GM21381 (cell line): ENCODE data around the gene OGA.
"Not testable (repeated sequence)": the region's sequence is repeated elsewhere in the genome, so short reads cannot be mapped to it uniquely, and the experiment has no call there.

Experiments
- ATAC-seq: cut with Tn5 transposase; IDR thresholded peaks from one replicate; pipeline ENCODE4 v1.9.1; 2021; ENCODE audit warnings: mild to moderate bottlenecking, moderate library complexity; ENCODE audit not compliant: unreplicated experiment

Gene OGA

GRCh38 chr10:101807158-101807557 is 11.1 kb downstream of the OGA start:
- ATAC-seq = no peak

- ATAC-seq = no peak
These were observed 14.7 kb downstream of the OGA start for GRCh38 chr10:101803511-101803910.

GRCh38 chr10:101797403-101798059 is 20.7 kb downstream of the OGA start:
- no peak for ATAC-seq

GRCh38 chr10:101793526-101793925 is 24.7 kb downstream of the OGA start:
- ATAC-seq = no peak

DNA sequence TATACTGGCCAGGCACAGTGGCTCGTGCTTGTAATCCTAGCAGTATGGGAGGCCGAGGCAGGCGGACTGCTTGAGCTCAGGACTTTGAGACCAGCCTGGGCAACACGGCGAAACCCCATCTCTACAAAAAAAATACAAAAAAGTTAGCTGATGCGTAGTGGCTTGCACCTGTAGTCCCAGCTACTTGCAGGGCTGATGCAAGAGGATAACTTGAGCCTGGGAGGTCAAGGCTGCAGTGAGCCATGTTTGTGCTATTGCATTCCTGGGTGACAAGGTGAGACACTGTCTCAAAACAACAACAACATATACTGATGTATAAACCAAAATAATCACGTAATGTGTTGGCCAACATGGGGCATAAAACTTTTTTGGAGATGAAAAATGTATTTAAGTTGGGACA is 28.6 kb downstream of the OGA start:
- ATAC-seq = no peak

GRCh38 chr10:101789231-101789630 is 29.0 kb downstream of the OGA start:
- ATAC-seq = not testable (repeated sequence)

DNA sequence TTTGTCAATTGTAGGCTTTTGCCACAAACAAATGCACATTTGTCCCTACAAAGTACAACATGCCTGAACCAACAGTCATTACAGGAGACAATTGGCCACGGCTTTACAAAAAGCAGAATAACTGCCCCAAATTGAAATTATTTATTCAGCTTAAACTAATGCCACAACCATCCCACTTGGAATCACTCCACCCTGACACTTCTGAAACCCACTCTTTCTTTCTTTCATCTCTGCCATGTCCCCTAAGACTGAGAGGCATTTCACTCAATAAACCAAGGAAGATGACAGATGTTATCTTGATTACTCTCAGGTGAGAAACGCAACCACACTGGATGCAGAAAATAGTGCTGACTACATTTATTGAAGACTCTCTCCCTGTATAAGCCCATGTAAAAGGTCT is 32.4 kb downstream of the OGA start:
- ATAC-seq = no peak

DNA sequence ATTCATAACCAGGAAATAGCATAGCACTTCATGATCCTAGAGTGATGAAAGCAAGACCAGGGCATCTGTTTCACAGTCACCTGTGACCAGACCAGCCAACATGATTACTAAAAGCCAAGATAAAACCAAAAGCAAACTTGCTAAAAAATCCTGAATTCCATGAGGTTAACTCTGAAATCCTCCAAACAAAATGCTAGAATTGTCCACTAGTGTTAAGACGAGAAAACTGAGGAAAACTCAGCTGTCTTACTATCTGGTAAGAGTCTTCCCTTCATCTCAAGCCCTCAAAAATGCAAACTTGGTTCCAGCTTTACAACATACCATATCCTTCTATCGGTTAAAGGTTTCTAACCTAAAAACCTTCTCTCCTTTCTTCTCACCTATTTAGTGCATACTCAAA is 33.7 kb downstream of the OGA start:
- no peak for ATAC-seq

- no peak for ATAC-seq
These were observed 34.5 kb downstream of the OGA start for GRCh38 chr10:101783736-101784118.

DNA sequence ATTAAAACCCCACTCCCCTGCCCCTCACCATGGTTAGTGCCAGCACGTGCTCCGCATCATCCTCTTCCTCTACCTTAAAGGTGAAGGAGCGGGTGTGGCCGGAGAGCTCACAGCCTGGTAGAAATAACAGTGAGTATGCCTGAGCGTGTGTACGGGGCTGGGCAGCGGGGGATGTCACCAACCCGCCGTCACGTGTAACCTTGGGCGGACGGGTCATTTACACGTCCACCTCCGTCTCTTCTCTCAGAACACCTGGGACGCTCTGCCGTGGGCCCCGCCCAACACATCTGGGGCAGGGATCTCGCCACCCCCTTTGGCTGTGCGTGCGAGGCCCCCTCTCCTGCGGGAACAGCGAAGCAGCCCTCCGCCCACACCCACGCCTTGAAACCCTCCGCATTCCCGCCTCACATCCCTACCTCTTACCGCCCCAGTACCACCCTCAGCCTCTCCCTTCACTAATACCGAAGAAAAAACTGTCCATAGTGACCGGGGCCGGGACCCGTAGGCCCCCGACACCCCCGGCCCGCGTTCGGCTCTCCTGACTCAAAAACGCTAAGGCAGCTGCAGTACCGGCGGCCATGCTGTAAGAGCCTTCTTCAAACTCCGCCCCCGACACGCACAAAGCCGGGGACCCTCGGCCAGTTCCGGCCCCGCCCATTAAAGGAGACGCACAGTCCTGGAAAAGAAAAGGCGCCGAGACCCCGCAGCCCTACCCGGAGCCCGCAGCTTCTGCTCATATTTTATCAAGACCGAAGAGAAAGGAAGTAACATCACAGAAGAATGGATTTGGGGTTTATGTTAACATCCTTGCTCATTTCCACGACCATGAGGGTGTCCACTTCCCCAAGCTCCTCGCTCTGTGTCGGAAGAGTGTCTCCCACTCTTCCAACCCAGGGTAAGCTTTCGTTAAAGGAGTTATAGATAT is 35.2 kb downstream of the OGA start, which contains the start of gene NPM3:
NPM3 (minus strand) TSS at position 636 of the 925 bp plus-strand sequence; CDS start at position 580, 56 bp downstream.
- ATAC-seq = peak; percentile 57

DNA sequence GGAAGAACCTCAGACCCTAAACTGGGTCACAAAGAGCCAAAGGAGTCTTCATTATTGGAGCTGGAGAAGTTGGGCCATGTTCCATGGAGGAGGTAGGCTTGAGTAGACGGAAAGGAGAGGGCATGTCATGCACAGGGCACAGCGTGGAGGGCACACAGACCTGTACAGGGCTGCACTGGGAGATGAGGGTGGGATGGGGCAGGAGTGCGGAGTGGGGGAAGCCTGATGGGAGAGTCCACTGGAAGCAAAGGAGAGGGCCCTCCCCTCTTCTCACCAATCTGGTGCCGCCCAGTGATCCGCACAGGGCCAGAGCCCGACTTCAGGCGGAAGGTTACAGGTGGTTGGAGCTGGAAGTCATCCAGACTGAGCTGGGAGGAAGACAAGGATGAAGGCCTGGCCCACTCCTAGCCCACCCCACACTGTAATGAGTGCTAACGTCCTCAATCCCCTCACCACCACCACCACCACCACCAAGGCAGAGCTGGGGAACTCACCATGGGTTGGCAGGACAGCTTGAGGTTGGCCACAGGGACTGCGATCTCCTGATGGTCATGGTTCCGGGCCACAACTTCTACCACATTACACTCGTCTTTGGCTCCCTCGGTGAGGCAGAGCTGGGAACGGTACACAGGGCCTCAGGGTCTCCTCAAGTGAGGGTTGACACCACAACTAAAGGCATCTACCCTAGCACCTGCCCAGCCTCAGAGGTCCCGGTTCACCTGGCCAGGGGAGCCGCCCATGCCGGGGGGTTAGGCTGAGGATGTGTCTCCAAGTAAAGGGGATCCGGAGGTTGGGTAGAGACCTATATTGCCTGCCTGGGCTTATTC is 36.0 kb downstream of the OGA start:
- ATAC-seq = no peak

- ATAC-seq = no peak
These were observed 36.6 kb downstream of the OGA start for GRCh38 chr10:101781655-101781983.

GRCh38 chr10:101780818-101781654 is 37.2 kb downstream of the OGA start:
- ATAC-seq = no peak

DNA sequence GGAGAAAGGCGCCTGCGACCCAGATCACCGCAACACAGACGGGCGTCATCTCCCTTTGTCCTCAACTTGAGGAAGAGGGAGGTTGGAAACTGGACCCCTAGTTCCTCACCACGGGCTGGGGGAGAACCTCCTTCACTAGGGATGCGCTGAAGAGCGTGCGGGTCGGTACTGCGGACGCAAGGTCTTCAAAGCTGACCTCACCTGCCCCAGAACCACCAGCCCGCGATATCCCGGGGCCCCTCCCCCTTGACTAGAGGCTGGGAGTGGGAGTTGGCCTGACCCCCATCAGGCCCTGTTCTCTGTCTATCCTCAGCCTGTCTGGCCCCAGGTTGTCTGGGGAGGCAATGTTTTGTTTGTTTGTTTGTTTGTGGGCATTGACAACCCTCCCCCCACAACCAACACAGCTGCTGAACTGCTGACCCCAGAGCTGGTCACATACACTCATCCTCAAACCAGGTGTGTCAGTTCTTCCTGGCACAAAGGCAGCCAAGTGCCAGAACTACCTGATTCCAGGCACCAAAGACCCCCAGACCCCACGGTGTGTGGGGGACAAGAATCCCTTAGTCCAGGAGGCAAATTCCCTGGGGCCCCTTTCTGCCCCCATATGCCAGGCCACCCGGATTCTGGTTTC is 37.9 kb downstream of the OGA start:
- no peak for ATAC-seq

- ATAC-seq = peak; percentile 47
These were observed 38.6 kb downstream of the OGA start for GRCh38 chr10:101779544-101780186.

GRCh38 chr10:101778781-101779543 is 39.3 kb downstream of the OGA start:
- no peak for ATAC-seq

DNA sequence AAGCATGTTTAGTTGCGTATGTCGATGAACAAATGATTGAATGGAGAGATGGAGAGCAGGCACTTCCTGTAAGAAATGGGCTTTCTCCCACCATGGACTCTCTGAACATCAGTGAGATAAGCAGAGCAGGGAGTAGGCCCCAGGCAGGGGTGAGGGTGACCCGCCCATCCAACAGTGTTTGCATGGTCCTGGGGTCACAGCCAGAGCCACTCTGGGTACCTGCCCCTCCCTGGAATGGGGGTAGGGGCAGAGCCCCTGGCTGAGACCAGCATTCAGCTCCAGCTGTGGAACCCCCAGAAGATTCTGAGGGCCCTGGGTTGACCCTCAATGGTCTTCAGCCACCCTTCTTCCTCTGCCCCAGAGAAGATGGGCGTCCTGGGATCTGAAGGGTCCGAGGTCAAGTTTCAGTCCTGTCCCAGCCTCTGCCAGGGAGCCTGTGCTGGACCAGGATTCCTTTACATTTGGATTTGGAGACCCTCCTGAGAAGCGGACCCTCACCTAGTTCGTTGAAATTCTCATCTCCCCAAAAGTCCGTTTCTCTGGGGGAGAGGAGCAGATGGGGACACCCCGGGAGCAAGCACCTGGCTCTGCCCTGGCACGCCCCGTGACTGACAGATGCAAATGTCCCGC is 40.0 kb downstream of the OGA start:
- no peak for ATAC-seq

DNA sequence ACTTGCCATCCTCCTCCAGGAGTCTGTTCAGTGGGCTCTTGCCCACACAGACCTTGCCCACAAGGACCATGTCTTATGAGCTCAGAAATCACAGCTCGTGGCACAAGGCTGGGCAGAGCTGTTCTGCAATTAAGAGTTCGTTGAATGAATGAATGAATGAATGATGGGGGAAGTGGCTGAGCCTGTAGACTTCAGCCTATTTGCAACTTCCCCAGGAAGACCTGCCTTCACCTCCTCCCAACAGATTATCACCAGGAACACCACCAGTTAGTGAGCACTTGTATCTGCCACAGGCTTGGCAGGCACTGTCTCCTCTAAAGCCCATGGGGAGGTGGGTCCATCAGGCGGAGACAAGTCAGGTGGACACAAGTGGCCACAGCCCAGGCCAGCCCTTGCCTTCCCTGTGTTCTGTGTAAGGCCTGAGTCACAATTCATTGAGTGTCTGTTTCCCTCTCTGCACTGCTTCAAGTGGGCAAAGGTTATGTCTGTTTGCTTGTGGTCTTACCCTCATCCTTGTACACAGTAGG is 40.6 kb downstream of the OGA start:
- ATAC-seq = no peak
